ENCODE data around the gene CRYL1. TPM values are rescaled to one million over a fixed set of nuclear protein-coding genes. Genes with fewer than 3 reads are reported as not detected.

CRYL1 gene
- total RNA-seq, 1 experiment from 2014 or later = 26.5 TPM

GRCh38 chr13:20519875-20520274 lies 5.8 kb downstream of the CRYL1 start:
- Histone ChIP-seq H3K27ac (ENCODE audit: low read depth, low read length) (no peak overlapping the region), H3K27me3 (ENCODE audit: insufficient read depth, low read length) (no peaks in the 10 kb centered on the region), H3K4me1 (ENCODE audit: control insufficient read depth in 1 of 2, insufficient read depth in 2 of 2, low read length in 2 of 2) (peaks cover 2 to 11% of the 10 kb centered on the region in 2 experiments; a peak in 3 of 4 replicates), H4K20me1 (ENCODE audit: insufficient read depth) (no peaks in the 10 kb centered on the region), H3K4me3 (replicated peaks in 1 of 2; ENCODE audit: low read depth in 1 of 2, low read length in 2 of 2) (no peak overlapping the region), H2AFZ (ENCODE audit: low read depth, low read length, poor library complexity, severe bottlenecking) (no peak overlapping the region), H3K36me3 (ENCODE audit: control insufficient read depth in 1 of 2, insufficient read depth in 2 of 2, low read length in 2 of 2) (no peaks in the 10 kb centered on the region), H3K79me2 (ENCODE audit: insufficient read depth, low read length) (peaks cover 1% of the 10 kb centered on the region; the same call in 1 of the 2 replicates), H3K9ac (ENCODE audit: low read length) (no peak overlapping the region), H3K9me2 (ENCODE audit: insufficient read depth) (no peaks in the 10 kb centered on the region), H3K9me3 (ENCODE audit: control insufficient read depth in 1 of 2, insufficient read depth in 1 of 2, low read depth in 1 of 2, low read length in 2 of 2) (no peaks in the 10 kb centered on the region), H3K4me2 (ENCODE audit: low read length) (no peak overlapping the region)
- POLR2A ChIA-PET = no interaction called here
- DNase-seq (ENCODE audit: low read depth, low spot score) = no peak
- BruUV-seq (replicated peaks) = no TSS peak
- ATAC-seq = no peak
- intact Hi-C loops (cut with micrococcal nuclease) = no loop called here
- RAD21 ChIA-PET (ENCODE audit: low non-redundant PET in 1 of 2, low total read pairs in 2 of 2, uncharacterized antibody in 2 of 2, unreplicated experiment in 2 of 2) = no interaction called here
- CTCF ChIA-PET = no interaction called here
- TF ChIP-seq, protein P1, sequence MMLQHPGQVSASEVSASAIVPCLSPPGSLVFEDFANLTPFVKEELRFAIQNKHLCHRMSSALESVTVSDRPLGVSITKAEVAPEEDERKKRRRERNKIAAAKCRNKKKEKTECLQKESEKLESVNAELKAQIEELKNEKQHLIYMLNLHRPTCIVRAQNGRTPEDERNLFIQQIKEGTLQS (IDR thresholded peaks at IDR 0.05) = no peak
- TF ChIP-seq ELF1 (IDR thresholded peaks at IDR 0.05; ENCODE audit: borderline replicate concordance, low read depth) (no peak), SIN3A (IDR thresholded peaks at IDR 0.05; ENCODE audit: low read depth) (no peak), ZBTB33 (IDR thresholded peaks at IDR 0.05; ENCODE audit: extremely low read depth, insufficient replicate concordance, low read length) (no peak), JUND (IDR thresholded peaks at IDR 0.05) (no peak)

DNA sequence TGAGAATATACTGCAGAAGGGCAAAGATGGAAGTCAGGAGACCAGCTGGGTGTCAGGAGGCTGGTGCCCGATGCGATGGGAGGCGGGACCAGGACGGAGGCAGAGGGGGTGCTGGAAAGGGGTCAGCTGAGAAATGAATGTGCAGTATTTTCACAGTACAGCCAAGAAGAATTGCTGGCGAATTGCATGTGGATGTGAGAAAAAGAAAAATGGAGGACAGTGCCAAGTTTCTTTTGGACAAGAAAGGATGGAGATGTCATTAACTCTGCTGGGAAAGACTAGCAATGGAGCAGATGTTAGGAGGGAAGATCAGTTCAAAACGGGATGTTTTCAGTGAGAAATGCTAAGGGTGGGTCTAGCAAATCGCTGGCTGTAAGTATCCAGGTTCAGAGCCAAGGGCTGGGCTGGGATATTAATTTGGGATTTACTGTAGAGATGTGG lies 7.0 kb downstream of the CRYL1 start:
- CTCF ChIA-PET = no interaction called here
- Histone ChIP-seq H3K36me3 (ENCODE audit: control insufficient read depth in 1 of 2, insufficient read depth in 2 of 2, low read length in 2 of 2) (no peaks in the 10 kb centered on the region), H3K79me2 (ENCODE audit: insufficient read depth, low read length) (no peaks in the 10 kb centered on the region), H3K4me1 (ENCODE audit: control insufficient read depth in 1 of 2, insufficient read depth in 2 of 2, low read length in 2 of 2) (peaks cover 0 to 7% of the 10 kb centered on the region in 2 experiments; a peak in 2 of 4 replicates), H3K9me3 (ENCODE audit: control insufficient read depth in 1 of 2, insufficient read depth in 1 of 2, low read depth in 1 of 2, low read length in 2 of 2) (no peaks in the 10 kb centered on the region), H3K27me3 (ENCODE audit: insufficient read depth, low read length) (no peaks in the 10 kb centered on the region), H3K9me2 (ENCODE audit: insufficient read depth) (no peaks in the 10 kb centered on the region), H4K20me1 (ENCODE audit: insufficient read depth) (no peaks in the 10 kb centered on the region), H2AFZ (ENCODE audit: low read depth, low read length, poor library complexity, severe bottlenecking) (no peak overlapping the region), H3K4me3 (replicated peaks in 1 of 2; ENCODE audit: low read depth in 1 of 2, low read length in 2 of 2) (no peak overlapping the region), H3K27ac (ENCODE audit: low read depth, low read length) (no peak overlapping the region), H3K4me2 (ENCODE audit: low read length) (no peak overlapping the region), H3K9ac (ENCODE audit: low read length) (no peak overlapping the region)
- RAD21 ChIA-PET (ENCODE audit: low non-redundant PET in 1 of 2, low total read pairs in 2 of 2, uncharacterized antibody in 2 of 2, unreplicated experiment in 2 of 2) = no interaction called here
- ATAC-seq (no peak), DNase-seq (ENCODE audit: low read depth, low spot score) (no peak)
- intact Hi-C loops (cut with micrococcal nuclease) = no loop called here
- POLR2A ChIA-PET = no interaction called here
- BruUV-seq (replicated peaks) = no TSS peak
- TF ChIP-seq POLR2A (IDR thresholded peaks at IDR 0.05; ENCODE audit: borderline replicate concordance, extremely low read depth, insufficient read depth, insufficient read length) = no peak
- no peak for TF ChIP-seq ZNF274 (IDR thresholded peaks at IDR 0.05; ENCODE audit: low read depth, low read length)
- TF ChIP-seq TCF7L2 (IDR thresholded peaks at IDR 0.05; ENCODE audit: borderline replicate concordance, extremely low read depth, insufficient read depth, insufficient read length) = no peak
- TF ChIP-seq EGR1 (IDR thresholded peaks at IDR 0.05; ENCODE audit: low read depth) = no peak
- TF ChIP-seq ZBTB33 (IDR thresholded peaks at IDR 0.05; ENCODE audit: extremely low read depth, insufficient replicate concordance, low read length) = no peak
- TF ChIP-seq FOSL1 (IDR thresholded peaks at IDR 0.05; ENCODE audit: low read depth) = no peak
- TF ChIP-seq, protein P2, sequence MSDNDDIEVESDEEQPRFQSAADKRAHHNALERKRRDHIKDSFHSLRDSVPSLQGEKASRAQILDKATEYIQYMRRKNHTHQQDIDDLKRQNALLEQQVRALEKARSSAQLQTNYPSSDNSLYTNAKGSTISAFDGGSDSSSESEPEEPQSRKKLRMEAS (IDR thresholded peaks at IDR 0.05) = no peak
- no peak for TF ChIP-seq EZH2phosphoT487 (IDR thresholded peaks at IDR 0.05; ENCODE audit: borderline replicate concordance)
- no peak for TF ChIP-seq SP1 (IDR thresholded peaks at IDR 0.05; ENCODE audit: low read depth)
- no peak for TF ChIP-seq ZFX (IDR thresholded peaks at IDR 0.05)
- TF ChIP-seq EZH2 (IDR thresholded peaks at IDR 0.05) = no peak
- no peak for TF ChIP-seq SIN3A (IDR thresholded peaks at IDR 0.05; ENCODE audit: low read depth)
- TF ChIP-seq POLR2AphosphoS5 (IDR thresholded peaks at IDR 0.05; ENCODE audit: low read depth, low read length) = no peak
- TF ChIP-seq ELF1 (IDR thresholded peaks at IDR 0.05; ENCODE audit: borderline replicate concordance, low read depth) = no peak
- TF ChIP-seq CEBPB (IDR thresholded peaks at IDR 0.05; ENCODE audit: low read depth) = no peak
- TF ChIP-seq SRF (IDR thresholded peaks at IDR 0.05; ENCODE audit: low read depth) = no peak

Measured in HCT116 (cell line).